Measurements from ENCODE around the gene GPX7.

The GPX7 gene

DNA sequence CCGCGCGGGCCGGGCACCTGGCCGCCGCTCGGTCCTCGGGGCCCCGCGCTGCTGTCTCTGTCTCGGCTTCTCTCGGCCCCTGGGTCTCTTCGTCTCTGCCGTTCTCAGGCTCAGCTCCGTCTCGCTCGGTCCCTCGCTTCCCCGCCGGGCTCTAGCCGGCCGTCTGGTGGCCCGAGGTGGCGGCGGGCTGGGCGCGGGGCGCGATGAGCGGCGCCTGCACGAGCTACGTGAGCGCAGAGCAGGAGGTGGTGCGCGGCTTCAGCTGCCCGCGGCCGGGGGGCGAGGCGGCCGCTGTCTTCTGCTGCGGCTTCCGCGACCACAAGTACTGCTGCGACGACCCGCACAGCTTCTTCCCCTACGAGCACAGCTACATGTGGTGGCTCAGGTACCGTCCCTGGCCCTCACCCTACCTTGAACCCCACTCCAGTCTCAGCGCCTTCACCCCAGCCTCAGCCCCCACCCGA lies 31.2 kb downstream of the GPX7 start:
- ChIA-PET CTCF (no interaction called here), POLR2A (no interaction called here)
- no peak for DNase-seq (ENCODE audit: extremely low spot score)
- no peak for TF ChIP-seq L3MBTL2 (conservative IDR thresholded peaks at IDR 0.05)
- TF ChIP-seq FOXA1 (IDR thresholded peaks at IDR 0.05) = no peak
- no peak for TF ChIP-seq ZNF384 (IDR thresholded peaks at IDR 0.05)
- no peak for TF ChIP-seq ARNT (IDR thresholded peaks at IDR 0.05)
- TF ChIP-seq CTBP1 (IDR thresholded peaks at IDR 0.05; ENCODE audit: borderline replicate concordance) = no peak
- TF ChIP-seq TARDBP (IDR thresholded peaks at IDR 0.05) = no peak
- TF ChIP-seq NFRKB (IDR thresholded peaks at IDR 0.05) = no peak
- no peak for TF ChIP-seq FOXK2 (IDR thresholded peaks at IDR 0.05)
- no peak for TF ChIP-seq ELF4 (IDR thresholded peaks at IDR 0.05)
- no peak for TF ChIP-seq SUZ12 (IDR thresholded peaks at IDR 0.05)
- no peak for TF ChIP-seq LEF1 (IDR thresholded peaks at IDR 0.05; ENCODE audit: borderline replicate concordance)
- TF ChIP-seq, protein P1, sequence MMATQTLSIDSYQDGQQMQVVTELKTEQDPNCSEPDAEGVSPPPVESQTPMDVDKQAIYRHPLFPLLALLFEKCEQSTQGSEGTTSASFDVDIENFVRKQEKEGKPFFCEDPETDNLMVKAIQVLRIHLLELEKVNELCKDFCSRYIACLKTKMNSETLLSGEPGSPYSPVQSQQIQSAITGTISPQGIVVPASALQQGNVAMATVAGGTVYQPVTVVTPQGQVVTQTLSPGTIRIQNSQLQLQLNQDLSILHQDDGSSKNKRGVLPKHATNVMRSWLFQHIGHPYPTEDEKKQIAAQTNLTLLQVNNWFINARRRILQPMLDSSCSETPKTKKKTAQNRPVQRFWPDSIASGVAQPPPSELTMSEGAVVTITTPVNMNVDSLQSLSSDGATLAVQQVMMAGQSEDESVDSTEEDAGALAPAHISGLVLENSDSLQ (IDR thresholded peaks at IDR 0.05) = no peak
- no peak for TF ChIP-seq FOXM1 (IDR thresholded peaks at IDR 0.05; ENCODE audit: borderline replicate concordance)
- TF ChIP-seq HDGF (IDR thresholded peaks at IDR 0.05; ENCODE audit: borderline replicate concordance) = no peak
- TF ChIP-seq BHLHE40 (IDR thresholded peaks at IDR 0.05; ENCODE audit: borderline replicate concordance) = no peak
- no peak for TF ChIP-seq SP1 (IDR thresholded peaks at IDR 0.05)

DNA sequence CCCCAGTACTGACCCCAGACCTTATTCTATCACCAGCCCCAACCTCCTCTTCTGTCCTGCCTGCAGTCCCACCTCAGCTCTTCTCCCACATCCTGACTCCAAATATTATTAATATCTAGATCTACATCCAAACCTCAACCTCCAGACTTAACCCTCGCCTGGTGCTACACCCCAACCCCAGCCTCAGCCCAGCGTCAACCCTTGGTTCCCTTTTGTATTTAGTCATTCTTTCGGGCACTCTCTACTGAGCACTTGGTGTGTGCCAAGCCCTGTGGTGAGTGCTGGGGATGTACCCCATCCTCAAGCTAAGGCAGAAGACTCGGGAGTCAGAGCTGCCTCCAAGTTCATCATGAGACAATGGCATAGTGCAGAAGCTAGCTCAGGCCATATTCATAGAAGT lies 31.9 kb downstream of the GPX7 start:
- no peak for DNase-seq (ENCODE audit: extremely low spot score)
- TF ChIP-seq CTBP1 (IDR thresholded peaks at IDR 0.05; ENCODE audit: borderline replicate concordance) (no peak), TARDBP (IDR thresholded peaks at IDR 0.05) (no peak), L3MBTL2 (conservative IDR thresholded peaks at IDR 0.05) (no peak), ZNF384 (IDR thresholded peaks at IDR 0.05) (no peak), HDGF (IDR thresholded peaks at IDR 0.05; ENCODE audit: borderline replicate concordance) (no peak), LEF1 (IDR thresholded peaks at IDR 0.05; ENCODE audit: borderline replicate concordance) (no peak), SP1 (IDR thresholded peaks at IDR 0.05) (no peak), FOXA1 (IDR thresholded peaks at IDR 0.05) (no peak), BHLHE40 (IDR thresholded peaks at IDR 0.05; ENCODE audit: borderline replicate concordance) (no peak), NFRKB (IDR thresholded peaks at IDR 0.05) (no peak), FOXK2 (IDR thresholded peaks at IDR 0.05) (no peak), FOXM1 (IDR thresholded peaks at IDR 0.05; ENCODE audit: borderline replicate concordance) (no peak), ARNT (IDR thresholded peaks at IDR 0.05) (no peak), ELF4 (IDR thresholded peaks at IDR 0.05) (no peak), SUZ12 (IDR thresholded peaks at IDR 0.05) (no peak)
- TF ChIP-seq, protein P1 (IDR thresholded peaks at IDR 0.05) = no peak
- POLR2A ChIA-PET = interaction anchor here (0.7 kb wide), 1 partner anchor 81 kb away, joined by 3 read pairs; no protein-coding TSS in a partner anchor
- CTCF ChIA-PET = no interaction called here

DNA sequence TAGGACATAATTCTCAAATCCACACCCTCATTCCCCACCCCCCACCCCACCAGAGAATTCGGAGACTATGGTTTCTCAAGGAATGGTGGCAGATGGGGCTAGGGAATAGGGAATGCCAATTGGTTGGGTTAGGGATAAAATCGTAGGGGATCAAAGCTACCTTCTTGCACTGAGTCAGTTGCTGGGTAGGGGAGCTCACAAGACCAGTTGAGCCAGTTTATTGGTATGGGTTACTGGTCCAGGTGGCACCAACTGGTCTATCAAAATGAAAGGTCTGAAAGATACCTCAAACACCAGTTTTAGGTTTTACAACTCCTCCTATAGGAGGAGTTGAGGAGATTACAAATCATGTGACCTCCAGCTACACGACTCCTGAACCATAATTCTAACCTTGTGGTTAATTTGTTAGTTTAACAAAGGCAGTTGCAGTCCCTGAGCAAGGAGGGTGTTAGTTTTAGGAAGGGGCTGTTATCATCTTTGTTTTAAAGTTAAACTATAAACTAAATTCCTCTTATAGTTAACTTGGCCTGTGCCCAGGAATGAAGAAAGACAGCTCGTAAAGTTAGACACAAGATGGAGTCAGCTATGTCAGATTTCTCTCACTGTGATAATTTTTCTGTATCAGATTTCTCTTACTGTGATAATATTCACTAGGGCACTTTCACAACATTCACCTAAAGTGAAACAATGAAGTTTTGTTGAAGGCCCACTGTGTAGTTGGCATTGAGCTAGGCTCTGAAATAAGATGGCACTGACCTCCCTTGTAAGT lies 33.3 kb downstream of the GPX7 start:
- TF ChIP-seq ZNF384 (IDR thresholded peaks at IDR 0.05) = no peak
- no peak for TF ChIP-seq SP1 (IDR thresholded peaks at IDR 0.05)
- no peak for TF ChIP-seq FOXA1 (IDR thresholded peaks at IDR 0.05)
- TF ChIP-seq SUZ12 (IDR thresholded peaks at IDR 0.05) = no peak
- no peak for TF ChIP-seq ARNT (IDR thresholded peaks at IDR 0.05)
- TF ChIP-seq LEF1 (IDR thresholded peaks at IDR 0.05; ENCODE audit: borderline replicate concordance) = no peak
- no peak for TF ChIP-seq NFRKB (IDR thresholded peaks at IDR 0.05)
- TF ChIP-seq TARDBP (IDR thresholded peaks at IDR 0.05) = no peak
- no peak for TF ChIP-seq HDGF (IDR thresholded peaks at IDR 0.05; ENCODE audit: borderline replicate concordance)
- no peak for TF ChIP-seq FOXM1 (IDR thresholded peaks at IDR 0.05; ENCODE audit: borderline replicate concordance)
- no peak for TF ChIP-seq FOXK2 (IDR thresholded peaks at IDR 0.05)
- TF ChIP-seq, protein P1 (IDR thresholded peaks at IDR 0.05) = no peak
- no peak for TF ChIP-seq ELF4 (IDR thresholded peaks at IDR 0.05)
- no peak for DNase-seq (ENCODE audit: extremely low spot score)
- ChIA-PET CTCF (no interaction called here), POLR2A (no interaction called here)

- DNase-seq (ENCODE audit: extremely low spot score) = no peak
- ChIA-PET POLR2A (no interaction called here), CTCF (no interaction called here)
- no peak for TF ChIP-seq CTBP1 (IDR thresholded peaks at IDR 0.05; ENCODE audit: borderline replicate concordance)
Measured at GRCh38 chr1:52636721-52637695, 34.8 kb downstream of the GPX7 start.

- no peak for TF ChIP-seq FOXA1 (IDR thresholded peaks at IDR 0.05)
- TF ChIP-seq L3MBTL2 (conservative IDR thresholded peaks at IDR 0.05) = no peak
- TF ChIP-seq SUZ12 (IDR thresholded peaks at IDR 0.05) = no peak
- no peak for TF ChIP-seq ARNT (IDR thresholded peaks at IDR 0.05)
- TF ChIP-seq FOXK2 (IDR thresholded peaks at IDR 0.05) = no peak
- no peak for TF ChIP-seq FOXM1 (IDR thresholded peaks at IDR 0.05; ENCODE audit: borderline replicate concordance)
- TF ChIP-seq, protein P1 (IDR thresholded peaks at IDR 0.05) = no peak
- no peak for TF ChIP-seq CTBP1 (IDR thresholded peaks at IDR 0.05; ENCODE audit: borderline replicate concordance)
- no peak for TF ChIP-seq SP1 (IDR thresholded peaks at IDR 0.05)
- ChIA-PET POLR2A (no interaction called here), CTCF (no interaction called here)
- no peak for DNase-seq (ENCODE audit: extremely low spot score)
Measured at GRCh38 chr1:52637946-52638345, 35.8 kb downstream of the GPX7 start.
